Stimulated activated CD8-positive, alpha-beta memory T cell treated with anti-CD3 and anti-CD28 coated beads, Interleukin-4, amount 100 ng/mL, for 4 hours (primary cell): ENCODE measurements around the gene UGCG.
"Not testable (repeated sequence)": the region's sequence is repeated elsewhere in the genome, so short reads cannot be mapped to it uniquely, and the experiment has no call there.

Experiments
- DNase-seq, 2 donors: peaks; one replicate each; pipeline ENCODE4 v3.0.0-alpha.2; 2020; ENCODE audit warnings: low read depth in 2 of 2, low spot score in 1 of 2

UGCG gene

GRCh38 chr9:111890334-111890733 is 6.3 kb upstream of the UGCG start:
- no peak for DNase-seq

GRCh38 chr9:111890867-111891266 is 5.7 kb upstream of the UGCG start:
- DNase-seq, result not testable (repeated sequence)

GRCh38 chr9:111891910-111892499 is 4.6 kb upstream of the UGCG start:
- DNase-seq, result no peak

- DNase-seq, result peak; percentile 0 to 14
Observed at GRCh38 chr9:111896942-111897600, 457 bp downstream of the UGCG start.

- DNase-seq, result peak in 1 of 2 donors; percentile 3
Observed at GRCh38 chr9:111897601-111898137, 1.1 kb downstream of the UGCG start.

- DNase-seq, result no peak
Observed at GRCh38 chr9:111898331-111899096, 1.9 kb downstream of the UGCG start.

GRCh38 chr9:111900151-111900857 is 3.7 kb downstream of the UGCG start:
- no peak for DNase-seq

- DNase-seq, result no peak
Observed at GRCh38 chr9:111900858-111901612, 4.4 kb downstream of the UGCG start.

- no peak for DNase-seq
Observed at GRCh38 chr9:111902391-111903139, 6.0 kb downstream of the UGCG start.

GRCh38 chr9:111903535-111903934 is 6.9 kb downstream of the UGCG start:
- not testable (repeated sequence) for DNase-seq

- no peak for DNase-seq
Observed at GRCh38 chr9:111904026-111904425, 7.4 kb downstream of the UGCG start.

- DNase-seq, result no peak
Observed at GRCh38 chr9:111904891-111905291, 8.3 kb downstream of the UGCG start.

- DNase-seq, result no peak
Observed at GRCh38 chr9:111907147-111907546, 10.5 kb downstream of the UGCG start.

- no peak for DNase-seq
Observed at GRCh38 chr9:111909444-111909843, 12.8 kb downstream of the UGCG start.

- DNase-seq, result no peak
Observed at GRCh38 chr9:111910428-111910827, 13.8 kb downstream of the UGCG start.

GRCh38 chr9:111913159-111913558 is 16.5 kb downstream of the UGCG start:
- no peak for DNase-seq

GRCh38 chr9:111914749-111915424 is 18.3 kb downstream of the UGCG start:
- DNase-seq, result no peak

- DNase-seq, result no peak
Observed at GRCh38 chr9:111915425-111915758, 18.8 kb downstream of the UGCG start.

- DNase-seq, result no peak
Observed at GRCh38 chr9:111916234-111916645, 19.6 kb downstream of the UGCG start.
